Measurements from ENCODE around the gene ASXL2. TPM values are rescaled to one million over a fixed set of nuclear protein-coding genes. Genes with fewer than 3 reads are reported as not detected.

Gene ASXL2
- total RNA-seq, 1 experiment from 2014 or later: 32.7 TPM

GRCh38 chr2:25894135-25894830, 16.0 kb upstream of the ASXL2 start:
- peak overlapping the region in 1 of 3 experiments; percentile 83; a peak in 1 of 7 replicates for H3K27ac Mint-ChIP-seq
- Histone ChIP-seq H4K20me1 (ENCODE audit: control insufficient read depth, insufficient read depth, insufficient read length) (no peaks in the 10 kb centered on the region), H2AK5ac (ENCODE audit: insufficient read length, low read length) (no peak overlapping the region), H2BK15ac (ENCODE audit: low read depth, low read length) (no peak overlapping the region), H3K4me2 (ENCODE audit: insufficient read depth, insufficient read length, low read length) (no peak overlapping the region), H4K91ac (ENCODE audit: insufficient read length, low read depth, low read length) (no peak overlapping the region), H2BK12ac (ENCODE audit: insufficient read length, low read depth, low read length) (no peak overlapping the region), H3K79me2 (ENCODE audit: insufficient read depth, low read length) (no peaks in the 10 kb centered on the region), H3K27ac (ENCODE audit: insufficient read length, low read depth, low read length) (no peak overlapping the region), H3K23ac (ENCODE audit: insufficient read length, low read depth, low read length) (no peak overlapping the region), H2BK5ac (ENCODE audit: insufficient read length, low read length) (no peak overlapping the region), H3K14ac (ENCODE audit: insufficient read depth, low read length) (no peak overlapping the region), H3T11ph (ENCODE audit: low read length) (no peak overlapping the region), H3K9me3 (ENCODE audit: control insufficient read depth, low read depth, low read length) (no peaks in the 10 kb centered on the region), H4K8ac (replicated peaks; ENCODE audit: insufficient read length, low read depth, low read length) (no peak overlapping the region), H2AFZ (ENCODE audit: low read length) (no peak overlapping the region), H3K18ac (ENCODE audit: insufficient read length, low read depth, low read length) (no peak overlapping the region), H2BK120ac (ENCODE audit: low read depth, low read length, poor library complexity, severe bottlenecking) (no peak overlapping the region), H2BK20ac (ENCODE audit: low read depth, low read length, poor library complexity, severe bottlenecking) (no peak overlapping the region), H3K56ac (ENCODE audit: insufficient read length, low read depth, low read length) (no peak overlapping the region), H3K4me1 (ENCODE audit: insufficient read depth, low read length) (no peaks in the 10 kb centered on the region), H3K79me1 (ENCODE audit: insufficient read depth, low read depth, low read length, poor library complexity, severe bottlenecking) (no peaks in the 10 kb centered on the region), H3K9ac (ENCODE audit: extremely low read depth, insufficient read length, low read length) (no peak overlapping the region), H4K5ac (ENCODE audit: insufficient read length, low read depth, low read length) (no peak overlapping the region), H3K27me3 (ENCODE audit: insufficient read depth, low read length) (no peaks in the 10 kb centered on the region), H3K23me2 (ENCODE audit: insufficient read length, low read depth, low read length, poor library complexity, severe bottlenecking) (no peaks in the 10 kb centered on the region), H3K4ac (ENCODE audit: low read depth, low read length) (no peak overlapping the region)
- no CpG with 5 or more reads among the region's 8 CpGs for WGBS (ENCODE audit: extremely low coverage, insufficient read length, low lambda C conversion rate)
- H3K4me1 Mint-ChIP-seq: peaks cover 6 to 7% of the 10 kb centered on the region in 2 experiments
- no peak for DNase-seq
- H3K27me3 Mint-ChIP-seq (ENCODE audit: low read depth): no peaks in the 10 kb centered on the region
- H3K4me3 Mint-ChIP-seq: no peak overlapping the region
- no peaks in the 10 kb centered on the region for H3K9me3 Mint-ChIP-seq
- no peak for TF ChIP-seq CTCF (conservative IDR thresholded peaks at IDR 0.05)
- H3K36me3 Mint-ChIP-seq (ENCODE audit: insufficient read depth in 1 of 3, low read depth in 3 of 3): no peaks in the 10 kb centered on the region
